ENCODE measurements around the gene ITGA3. TPM values are rescaled to one million over a fixed set of nuclear protein-coding genes. Genes with fewer than 3 reads are reported as not detected.

Gene ITGA3
- total RNA-seq, 1 donor from 2014 or later: 212 TPM

DNA sequence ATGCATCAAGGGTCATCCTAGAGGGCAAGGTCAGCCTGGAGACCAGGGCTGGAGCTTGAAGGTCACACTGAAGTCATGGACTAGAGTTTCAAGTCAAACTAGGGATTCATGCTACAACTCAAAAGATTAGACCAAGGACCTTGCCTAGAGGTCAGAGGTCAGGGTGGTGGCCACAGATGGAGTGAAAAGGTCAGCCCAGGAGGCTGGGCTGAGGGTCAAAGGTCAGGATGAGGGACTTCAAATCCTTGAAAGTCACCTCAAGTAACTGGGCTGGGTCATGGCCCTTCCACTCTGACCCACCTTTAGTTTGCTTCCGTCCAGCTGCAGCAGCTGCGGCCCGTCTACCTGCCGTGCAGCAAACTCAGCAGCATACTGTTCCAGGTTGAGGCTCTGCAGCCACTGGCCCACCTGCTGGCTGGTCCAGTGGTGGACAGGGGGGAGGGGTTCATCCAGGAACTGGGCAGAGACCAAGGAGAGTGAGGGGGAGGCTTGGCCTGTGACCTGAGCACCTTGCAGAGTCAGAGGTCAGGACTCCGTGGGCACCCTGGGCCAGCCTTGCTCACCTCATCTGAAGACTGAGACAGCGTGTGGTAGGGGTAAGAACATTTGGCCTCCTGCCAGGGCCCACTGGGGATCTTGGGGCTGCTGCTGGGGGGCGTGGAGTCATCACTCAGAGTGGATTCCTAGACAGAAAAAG, 57.9 kb downstream of the ITGA3 start:
- intact Hi-C loops (cut with DNase I): loop anchor here (10.0 kb wide), 1 partner anchor 51 kb away; the partner anchor contains the start of gene SGCA
- Histone ChIP-seq H3K4me3 (no peak overlapping the region), H3K36me3 (no peaks in the 10 kb centered on the region), H3K27me3 (peaks cover 27% of the 10 kb centered on the region), H3K9me3 (no peaks in the 10 kb centered on the region), H3K4me1 (peaks cover 15% of the 10 kb centered on the region), H3K27ac (no peak overlapping the region)
- TF ChIP-seq, protein P1, sequence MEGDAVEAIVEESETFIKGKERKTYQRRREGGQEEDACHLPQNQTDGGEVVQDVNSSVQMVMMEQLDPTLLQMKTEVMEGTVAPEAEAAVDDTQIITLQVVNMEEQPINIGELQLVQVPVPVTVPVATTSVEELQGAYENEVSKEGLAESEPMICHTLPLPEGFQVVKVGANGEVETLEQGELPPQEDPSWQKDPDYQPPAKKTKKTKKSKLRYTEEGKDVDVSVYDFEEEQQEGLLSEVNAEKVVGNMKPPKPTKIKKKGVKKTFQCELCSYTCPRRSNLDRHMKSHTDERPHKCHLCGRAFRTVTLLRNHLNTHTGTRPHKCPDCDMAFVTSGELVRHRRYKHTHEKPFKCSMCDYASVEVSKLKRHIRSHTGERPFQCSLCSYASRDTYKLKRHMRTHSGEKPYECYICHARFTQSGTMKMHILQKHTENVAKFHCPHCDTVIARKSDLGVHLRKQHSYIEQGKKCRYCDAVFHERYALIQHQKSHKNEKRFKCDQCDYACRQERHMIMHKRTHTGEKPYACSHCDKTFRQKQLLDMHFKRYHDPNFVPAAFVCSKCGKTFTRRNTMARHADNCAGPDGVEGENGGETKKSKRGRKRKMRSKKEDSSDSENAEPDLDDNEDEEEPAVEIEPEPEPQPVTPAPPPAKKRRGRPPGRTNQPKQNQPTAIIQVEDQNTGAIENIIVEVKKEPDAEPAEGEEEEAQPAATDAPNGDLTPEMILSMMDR (IDR thresholded peaks at IDR 0.05): no peak
- ATAC-seq (no peak), DNase-seq (no peak)

DNA sequence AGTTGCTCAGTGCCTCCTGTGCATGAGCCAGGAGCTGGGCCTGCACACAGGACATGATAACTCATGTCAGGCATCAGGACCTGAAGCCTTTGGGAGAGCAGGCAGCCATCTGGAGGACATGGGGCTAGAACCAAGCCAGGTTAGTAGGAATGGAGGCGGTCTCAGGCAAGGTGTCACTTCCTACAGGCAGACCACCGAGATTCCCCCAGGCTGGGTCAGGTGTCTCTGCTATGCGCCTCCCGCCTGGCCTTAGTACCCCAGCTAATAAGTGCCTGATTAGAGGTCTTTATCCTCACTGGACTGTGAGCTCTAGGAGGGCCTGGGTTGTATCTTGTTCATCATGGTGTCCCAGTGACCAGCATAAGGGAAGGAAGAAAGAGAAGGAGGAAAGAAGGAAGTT, 58.5 kb downstream of the ITGA3 start:
- ATAC-seq (no peak), DNase-seq (no peak)
- Histone ChIP-seq H3K4me1 (peaks cover 15% of the 10 kb centered on the region), H3K27me3 (peaks cover 27% of the 10 kb centered on the region), H3K36me3 (no peaks in the 10 kb centered on the region), H3K27ac (no peak overlapping the region), H3K9me3 (no peaks in the 10 kb centered on the region), H3K4me3 (no peak overlapping the region)
- TF ChIP-seq, protein P1 (IDR thresholded peaks at IDR 0.05): no peak
- intact Hi-C loops (cut with DNase I): loop anchor here (10.0 kb wide), 1 partner anchor 50 kb away; the partner anchor contains the start of gene SGCA

DNA sequence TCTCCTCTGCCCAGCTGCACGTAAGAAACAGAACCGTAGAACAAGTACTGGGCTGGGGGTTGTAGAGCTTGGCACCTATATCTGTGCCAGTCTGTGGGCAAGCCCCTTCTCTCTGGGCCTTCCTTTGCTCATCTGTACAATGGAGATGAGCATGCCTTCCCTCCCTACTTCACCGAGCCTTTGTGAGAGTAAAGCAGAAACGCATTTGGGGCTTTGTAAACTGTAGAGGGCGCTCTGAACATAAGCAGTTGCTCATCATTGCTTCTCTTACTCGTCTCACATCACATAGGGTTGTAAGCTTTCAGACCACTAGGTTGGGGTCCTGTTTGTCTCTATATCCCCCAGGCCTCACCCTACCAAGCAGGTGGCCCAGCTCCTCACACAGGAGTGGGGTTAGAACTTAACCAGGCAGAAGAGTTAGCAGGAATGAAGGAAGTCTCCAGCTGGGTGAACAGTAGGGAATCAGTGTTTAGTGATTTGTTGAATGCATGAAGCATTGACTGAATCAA, 59.0 kb downstream of the ITGA3 start:
- Histone ChIP-seq H3K4me1 (peaks cover 15% of the 10 kb centered on the region), H3K36me3 (no peaks in the 10 kb centered on the region), H3K27me3 (peaks cover 27% of the 10 kb centered on the region), H3K9me3 (no peaks in the 10 kb centered on the region), H3K4me3 (no peak overlapping the region), H3K27ac (no peak overlapping the region)
- peak; percentile 27 for ATAC-seq
- intact Hi-C loops (cut with DNase I): loop anchor here (10.0 kb wide), 1 partner anchor 50 kb away; the partner anchor contains the start of gene SGCA
- TF ChIP-seq, protein P1 (IDR thresholded peaks at IDR 0.05): peak; percentile 58
- DNase-seq: no peak

DNA sequence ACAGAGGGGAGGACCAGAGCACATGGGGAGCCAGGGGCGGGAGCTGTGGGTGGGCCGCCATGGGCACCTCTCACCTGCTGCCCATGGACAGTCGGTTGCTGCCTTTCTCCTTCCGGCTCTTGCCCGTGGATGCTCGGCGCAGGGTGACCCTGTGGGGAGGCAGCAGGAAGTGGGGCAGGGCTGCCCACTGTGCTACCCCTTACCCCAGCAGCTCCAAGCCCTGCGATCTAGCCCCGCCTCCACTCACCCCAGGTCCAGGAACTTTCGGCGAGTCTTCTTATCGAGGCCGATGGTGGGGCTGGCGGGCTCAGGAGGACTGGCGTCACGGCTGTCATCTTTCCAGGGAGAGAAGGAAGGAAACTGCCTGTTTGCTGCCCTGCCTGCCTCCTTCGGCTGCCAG, 59.8 kb downstream of the ITGA3 start:
- H3K9me3 ChIP-seq: no peaks in the 10 kb centered on the region
- no peak overlapping the region for H3K27ac ChIP-seq
- no peaks in the 10 kb centered on the region for H3K36me3 ChIP-seq
- DNase-seq (no peak), ATAC-seq (no peak)
- intact Hi-C loops (cut with DNase I): loop anchor here (10.0 kb wide), 1 partner anchor 49 kb away; the partner anchor contains the start of gene SGCA
- peaks cover 15% of the 10 kb centered on the region for H3K4me1 ChIP-seq
- TF ChIP-seq, protein P1 (IDR thresholded peaks at IDR 0.05): no peak
- no peak overlapping the region for H3K4me3 ChIP-seq
- H3K27me3 ChIP-seq: peaks cover 27% of the 10 kb centered on the region

DNA sequence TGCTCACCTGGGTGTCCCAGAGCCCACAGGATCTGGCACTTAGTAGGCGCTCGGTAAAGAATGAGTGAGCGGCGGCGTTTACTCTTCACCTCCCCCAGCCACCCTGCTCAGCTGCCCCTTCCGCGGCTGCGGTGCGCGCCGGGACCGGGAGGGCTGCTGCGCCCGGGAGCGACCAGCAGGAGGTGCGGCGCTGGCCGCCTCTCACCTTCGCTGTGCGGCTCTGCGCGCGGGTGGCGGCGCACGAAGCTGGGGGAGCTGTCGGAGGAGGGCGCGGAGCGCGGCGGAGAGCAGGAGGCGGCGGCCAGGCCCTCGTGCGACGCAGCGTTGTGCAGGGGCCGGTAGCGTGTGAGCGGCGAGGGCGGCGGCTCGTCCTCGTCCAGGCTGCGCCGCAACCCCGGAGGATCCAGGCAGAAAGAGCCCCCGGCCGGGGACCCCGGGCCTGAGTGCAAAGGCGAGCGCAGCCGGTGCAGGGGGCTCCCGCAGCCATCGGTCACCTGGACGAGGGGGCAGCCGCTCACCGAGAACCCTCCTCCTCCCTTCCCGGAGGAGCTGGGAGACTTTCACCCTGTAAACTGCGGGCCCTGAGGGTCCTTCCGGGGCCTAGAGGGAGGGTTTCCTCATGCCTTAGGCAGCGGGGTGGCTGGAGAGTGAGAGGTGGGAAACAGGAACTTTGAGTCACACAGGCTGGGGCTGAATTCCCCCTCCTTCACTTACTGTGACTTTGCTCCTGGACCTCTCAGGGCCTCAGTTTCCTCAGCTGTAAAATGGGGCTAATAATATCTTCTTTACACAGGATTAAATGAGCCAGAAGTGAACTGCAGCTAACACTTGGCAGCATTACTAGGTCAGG, 61.5 kb downstream of the ITGA3 start:
- intact Hi-C loops (cut with DNase I): loop anchor here (10.0 kb wide), 1 partner anchor 47 kb away; the partner anchor contains the start of gene SGCA
- H3K27me3 ChIP-seq: peaks cover 27% of the 10 kb centered on the region
- no peaks in the 10 kb centered on the region for H3K36me3 ChIP-seq
- H3K4me3 ChIP-seq: peak overlapping the region; percentile 14
- peak; percentile 84 for ATAC-seq
- no peak overlapping the region for H3K27ac ChIP-seq
- DNase-seq: peak; percentile 82
- peaks cover 11% of the 10 kb centered on the region for H3K4me1 ChIP-seq
- no peaks in the 10 kb centered on the region for H3K9me3 ChIP-seq
- TF ChIP-seq, protein P1 (IDR thresholded peaks at IDR 0.05): peak; percentile 54
